Activated CD4-positive, alpha-beta T cell treated with anti-CD3 and anti-CD28 coated beads, Interleukin-2, amount 50 U/mL, for 48 hours (primary cell): Measurements from ENCODE around the gene MAP2K4.
"Not testable (repeated sequence)": the region's sequence is repeated elsewhere in the genome, so short reads cannot be mapped to it uniquely, and the experiment has no call there.

ENCODE experiments used
- DNase-seq, 2 experiments: peaks; one replicate each; pipeline ENCODE4 v3.0.0-alpha.2; 2020

Gene MAP2K4

DNA sequence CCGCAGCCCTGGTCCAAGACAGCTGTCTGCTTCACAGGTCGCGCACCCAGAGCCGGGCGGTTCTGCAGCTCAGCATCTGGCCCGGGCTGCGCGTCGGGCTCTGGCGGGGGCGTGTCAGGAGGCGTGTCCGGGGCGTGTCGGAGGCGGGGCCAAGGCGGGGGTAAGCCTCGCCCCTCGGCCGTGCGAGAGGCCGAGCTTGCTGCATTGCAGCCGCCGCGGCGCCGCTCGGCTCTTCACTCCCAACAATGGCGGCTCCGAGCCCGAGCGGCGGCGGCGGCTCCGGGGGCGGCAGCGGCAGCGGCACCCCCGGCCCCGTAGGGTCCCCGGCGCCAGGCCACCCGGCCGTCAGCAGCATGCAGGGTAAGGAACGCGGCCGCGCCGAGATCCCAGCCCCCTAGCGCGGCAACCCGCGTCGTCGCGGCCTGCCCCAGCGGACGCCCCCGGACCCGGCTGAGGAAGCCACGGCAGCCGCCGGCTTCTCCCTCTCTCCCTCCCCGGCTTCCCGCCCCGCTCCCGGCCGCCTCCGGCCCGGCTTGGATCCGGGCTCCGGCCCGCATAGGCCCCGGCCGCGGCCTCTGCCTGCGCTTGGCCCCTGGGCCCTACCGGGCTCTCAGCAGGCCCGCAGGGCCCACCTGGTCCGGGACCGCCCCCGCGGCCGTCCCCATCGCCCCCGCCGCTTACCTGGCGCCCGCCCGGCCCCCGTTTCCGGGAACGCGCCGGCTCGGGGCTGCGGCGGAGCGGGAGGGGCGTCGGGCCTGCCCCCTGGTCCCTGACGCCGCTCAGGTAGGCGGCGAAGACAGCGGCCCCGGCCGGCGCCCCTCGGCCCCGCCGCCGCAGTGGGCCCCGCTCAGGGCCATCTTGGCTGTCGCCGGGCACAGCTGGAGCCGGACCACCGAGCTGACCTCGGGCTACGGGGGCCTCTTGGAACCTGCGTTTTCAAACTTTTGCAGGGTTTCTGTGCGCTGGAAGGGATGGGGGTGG, at the start of gene MAP2K4:
MAP2K4 (plus strand) TSS at position 236 of the 981 bp plus-strand sequence; CDS start at position 246, 10 bp downstream.
- peak; percentile 94 to 95 for DNase-seq

DNA sequence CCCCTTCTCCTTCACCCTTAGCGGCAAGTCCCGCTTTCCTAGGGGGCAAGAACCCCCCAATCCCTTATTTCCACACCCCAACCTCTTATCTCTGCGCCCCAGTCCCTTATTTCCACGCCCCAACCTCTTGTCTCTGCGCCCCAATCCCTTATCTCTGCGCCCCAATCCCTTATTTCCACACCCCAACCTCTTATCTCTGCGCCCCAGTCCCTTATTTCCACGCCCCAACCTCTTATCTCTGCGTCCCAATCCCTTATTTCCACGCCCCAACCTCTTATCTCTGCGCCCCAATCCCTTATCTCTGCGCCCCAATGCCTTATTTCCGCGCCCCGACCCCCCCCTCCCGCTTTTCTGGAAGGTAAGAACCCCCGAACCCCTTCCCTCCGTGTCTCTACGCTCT, 47.9 kb upstream of the MAP2K4 start:
- not testable (repeated sequence) for DNase-seq

DNA sequence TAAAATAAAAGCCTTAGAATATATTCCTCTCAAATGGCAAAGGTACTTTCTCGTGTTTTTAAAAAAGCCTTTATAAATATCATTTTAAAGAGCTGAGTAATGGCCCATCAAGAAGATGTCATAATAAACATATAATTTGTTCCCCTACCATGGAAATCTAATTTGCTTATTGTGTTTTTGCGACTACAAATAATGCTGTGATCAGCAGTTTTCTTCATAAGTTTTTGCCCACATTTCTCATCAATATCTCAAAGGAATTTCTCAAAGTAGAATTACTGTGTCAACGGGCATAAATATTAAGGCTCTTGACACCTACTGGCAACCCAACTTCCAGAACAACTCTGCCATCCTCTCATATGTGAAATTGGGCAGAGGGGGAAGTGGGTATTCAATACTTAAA, 40.9 kb upstream of the MAP2K4 start:
- DNase-seq = no peak

DNA sequence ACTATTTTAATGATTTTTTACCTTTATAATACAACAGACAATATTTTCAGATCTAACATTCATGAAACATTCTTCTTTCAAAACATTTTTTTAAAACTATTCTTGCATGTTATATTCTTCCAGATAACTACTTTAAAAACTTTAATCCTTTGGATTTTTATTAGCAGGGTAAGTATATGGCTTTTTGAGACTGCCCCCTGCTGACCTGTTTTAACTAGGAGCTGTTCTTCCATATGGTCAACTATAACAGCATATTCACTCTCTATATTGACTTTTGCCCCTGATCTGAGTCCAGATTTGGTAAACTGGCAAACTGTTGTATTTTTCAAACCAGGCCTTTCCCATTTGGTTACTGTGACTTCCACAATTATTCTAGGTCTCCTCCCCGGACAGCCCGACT, 39.9 kb upstream of the MAP2K4 start:
- no peak for DNase-seq

DNA sequence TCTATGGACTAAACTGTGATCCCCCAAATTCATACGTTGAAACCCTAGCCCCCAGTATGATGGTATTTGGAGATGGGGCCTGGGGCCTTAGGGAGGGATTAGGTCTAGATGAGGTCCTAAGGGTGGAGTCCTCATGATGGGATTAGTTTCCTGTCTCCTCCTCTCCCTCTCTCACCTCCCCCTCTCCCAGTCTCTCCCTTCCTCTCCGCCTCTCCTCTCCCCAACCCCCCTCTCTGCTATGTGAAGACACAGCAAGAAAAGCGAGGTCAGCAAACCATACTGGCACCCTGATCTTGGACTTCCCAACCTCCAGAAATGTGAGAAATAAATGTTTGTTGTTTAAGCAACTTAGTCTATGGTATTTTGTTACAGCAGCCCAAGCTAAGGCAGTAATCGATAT, 38.8 kb upstream of the MAP2K4 start:
- DNase-seq = no peak

DNA sequence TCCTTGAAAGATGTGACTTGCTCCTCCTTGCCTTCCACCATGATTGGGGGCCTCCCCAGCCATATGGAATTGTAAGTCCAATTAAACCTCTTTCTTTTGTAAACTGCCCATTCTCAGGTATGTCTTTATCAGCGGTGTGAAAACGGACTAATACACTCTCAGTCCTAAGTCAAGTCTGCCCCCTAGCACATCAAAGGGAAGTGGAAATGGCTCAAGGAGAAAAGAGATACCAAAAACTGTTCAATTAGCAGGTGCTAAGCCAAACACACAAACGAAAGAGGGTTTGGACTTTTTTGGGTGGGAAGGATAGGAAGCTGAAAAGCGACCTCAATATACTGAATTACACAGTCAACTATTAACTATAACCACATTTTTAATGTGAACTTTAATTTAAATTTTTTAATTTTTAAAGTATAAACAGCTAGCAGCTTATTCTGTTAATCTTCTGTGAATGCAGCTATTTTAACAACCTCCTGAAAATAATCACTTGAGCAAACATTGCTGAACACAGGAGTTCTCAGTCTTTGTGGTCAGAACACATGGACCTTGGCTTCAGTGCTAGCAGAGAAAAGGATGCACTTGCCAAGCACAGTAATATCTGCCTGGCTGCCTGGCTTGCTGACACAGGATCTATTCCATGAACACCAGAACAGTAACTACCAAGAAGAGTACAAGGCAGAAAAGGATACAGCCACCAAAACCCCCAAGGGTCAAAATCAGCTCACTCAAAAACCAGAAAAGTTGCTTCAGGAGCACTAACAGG, 34.3 kb upstream of the MAP2K4 start:
- no peak for DNase-seq

DNA sequence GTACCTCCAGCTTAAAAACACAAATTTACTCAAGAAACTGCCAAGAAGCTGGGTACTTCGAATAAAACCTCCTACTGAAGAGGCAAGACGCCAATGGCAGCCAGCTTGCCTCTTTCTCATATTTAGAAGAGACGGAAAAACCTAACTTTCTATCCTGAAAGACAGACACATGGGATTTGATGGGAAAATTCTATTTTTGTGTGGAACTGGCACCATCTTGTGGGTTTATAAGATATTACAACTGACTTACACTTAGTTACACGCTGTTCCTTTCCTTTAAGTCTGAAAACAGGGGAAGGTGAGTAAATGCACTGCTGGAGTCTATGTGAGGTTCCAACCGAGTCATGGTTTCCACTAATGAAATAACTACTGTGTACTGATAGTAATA, 33.7 kb upstream of the MAP2K4 start:
- DNase-seq = no peak

DNA sequence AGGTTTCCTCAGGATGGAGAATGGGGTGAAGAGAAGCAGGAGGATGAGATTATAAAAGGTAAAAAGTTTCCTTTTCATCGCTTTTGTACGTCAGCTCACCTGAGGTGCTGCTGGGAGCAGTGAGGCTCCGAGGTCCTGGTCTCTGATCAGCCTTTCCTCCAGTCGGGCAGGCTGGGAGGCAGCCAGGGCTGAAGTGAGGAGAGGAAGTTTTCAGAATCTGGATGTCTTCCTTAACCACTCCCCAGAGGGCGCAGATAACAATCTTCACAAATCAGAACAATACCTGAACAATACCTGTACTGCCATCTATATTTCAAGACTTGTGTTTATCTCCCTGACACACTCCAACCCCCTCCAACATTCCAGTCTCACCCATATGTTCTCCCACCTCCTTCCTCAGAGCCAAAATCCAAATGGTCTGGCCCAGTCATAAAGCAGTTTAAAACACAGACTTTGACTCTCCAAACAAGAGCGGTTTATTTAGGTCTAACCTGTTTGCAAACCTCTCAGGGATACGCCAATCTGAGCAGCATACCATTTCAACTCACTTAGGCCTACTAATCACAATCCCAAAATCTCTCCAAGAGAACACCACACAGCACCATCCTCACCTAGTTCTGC, 30.2 kb upstream of the MAP2K4 start:
- no peak for DNase-seq

DNA sequence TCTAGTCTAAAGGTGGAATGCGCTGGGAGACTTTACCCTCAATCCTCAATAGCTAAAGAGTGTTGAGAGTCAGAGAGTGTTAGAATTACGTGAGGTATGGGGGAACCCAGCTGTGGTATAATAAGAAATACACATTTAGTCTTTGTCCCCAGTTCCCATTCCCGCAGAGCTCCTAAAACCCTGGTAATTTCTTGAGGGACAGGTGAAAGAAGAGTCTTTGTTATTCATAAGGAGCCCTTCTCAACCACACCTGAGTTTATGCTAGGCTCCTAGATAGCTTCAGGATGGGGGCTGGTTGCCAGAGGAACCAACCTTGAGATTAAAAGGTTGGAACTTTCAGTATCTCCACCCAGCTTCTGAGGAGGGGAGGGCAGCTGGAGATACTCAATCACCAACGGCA, 29.2 kb upstream of the MAP2K4 start:
- DNase-seq = no peak

DNA sequence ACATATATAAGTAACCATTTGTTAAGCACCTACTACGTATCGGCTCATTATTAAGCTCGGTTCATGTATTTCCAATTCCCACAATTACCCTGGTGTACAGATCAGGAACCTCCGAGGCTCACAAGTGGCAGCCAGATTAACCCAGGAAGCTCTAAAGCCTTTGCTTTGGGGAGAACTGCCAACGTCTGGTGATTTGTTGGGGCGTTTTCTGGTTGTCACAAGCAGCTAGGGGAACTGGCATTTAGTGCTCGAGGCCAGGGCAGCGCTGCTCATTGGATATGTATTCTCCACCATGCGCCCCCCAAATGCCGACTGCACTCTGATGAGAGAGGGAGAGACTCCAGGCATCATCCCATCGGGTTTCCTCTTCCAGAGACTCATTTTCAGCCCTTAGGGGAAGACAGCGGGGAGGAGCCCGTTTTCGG, 23.9 kb upstream of the MAP2K4 start:
- no peak for DNase-seq

DNA sequence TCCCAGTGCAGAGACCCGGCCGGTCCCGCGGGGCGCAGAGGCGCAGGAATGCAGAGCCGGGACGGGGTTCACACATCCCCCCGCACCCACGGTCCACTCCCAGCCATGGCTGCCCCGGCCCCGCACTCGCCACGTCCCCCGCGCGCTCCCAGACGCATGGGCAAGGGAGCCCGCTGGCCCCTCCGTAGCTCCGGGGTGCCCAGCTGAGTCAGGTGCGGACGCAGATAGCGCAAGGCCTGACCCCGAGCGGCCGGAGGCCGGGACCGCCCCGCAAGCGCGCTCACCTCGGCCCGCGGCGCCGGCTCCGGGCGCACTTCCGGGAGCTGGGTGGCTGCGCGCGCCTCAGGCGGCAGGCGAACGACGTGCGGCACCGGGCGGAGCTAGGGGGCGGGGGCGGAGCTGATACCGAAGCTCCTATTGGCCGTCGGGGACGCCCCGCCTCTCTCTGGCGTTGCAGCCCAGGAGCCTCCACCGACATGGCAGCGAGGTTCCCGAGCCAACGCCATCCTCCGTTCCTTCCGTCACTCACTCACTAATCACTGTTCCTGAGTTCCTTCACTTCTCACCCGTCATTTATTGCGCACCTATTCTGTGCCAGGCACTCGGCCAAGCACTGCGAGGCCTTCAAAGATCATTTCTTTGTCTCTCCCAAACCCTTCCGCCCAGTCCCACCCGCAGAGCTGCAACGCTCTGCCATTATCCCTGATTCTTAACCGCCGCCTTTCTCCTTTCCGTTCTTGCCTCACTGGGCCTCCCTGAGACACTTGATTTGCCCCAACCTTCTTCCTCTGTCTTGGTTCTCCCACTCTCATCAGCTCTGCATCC, 23.3 kb upstream of the MAP2K4 start, which contains the start of gene ZNF18:
ZNF18 (minus strand) TSS at position 329 of the 825 bp plus-strand sequence. CDS start 4,646 bp downstream, outside the sequence.
- peak; percentile 96 for DNase-seq

DNA sequence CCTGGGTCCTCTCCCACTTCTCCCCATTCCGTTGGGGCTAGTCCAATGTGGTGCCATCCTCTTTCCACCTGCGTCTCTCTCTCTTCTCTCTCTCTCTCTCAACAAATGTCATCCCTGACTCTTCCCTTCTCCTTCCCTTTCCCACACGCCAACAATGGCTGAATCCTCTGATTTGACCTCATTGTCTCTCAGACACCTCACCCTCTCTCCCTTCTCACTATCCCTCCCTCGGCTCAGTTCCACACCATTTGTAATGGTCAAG, 22.8 kb upstream of the MAP2K4 start:
- no peak for DNase-seq

DNA sequence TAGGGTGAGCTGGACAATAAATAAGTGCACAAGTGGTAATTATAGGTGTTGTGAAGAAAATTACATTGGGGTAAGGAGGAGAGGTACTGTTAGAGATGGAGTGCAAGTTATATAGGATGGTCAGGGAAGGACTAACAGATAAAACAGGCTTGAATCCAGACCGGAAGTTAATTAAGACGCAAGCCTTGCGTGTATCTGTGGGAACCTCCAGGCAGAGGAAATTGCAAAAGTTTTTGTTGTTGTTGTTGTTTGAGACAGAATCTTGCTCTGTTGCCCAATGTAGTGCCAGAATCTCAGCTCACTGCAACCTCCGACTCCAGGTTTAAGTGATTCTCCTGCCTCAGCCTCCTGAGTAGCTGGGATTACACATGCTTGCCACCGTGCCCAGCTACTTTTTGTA, 21.0 kb upstream of the MAP2K4 start:
- DNase-seq = no peak

DNA sequence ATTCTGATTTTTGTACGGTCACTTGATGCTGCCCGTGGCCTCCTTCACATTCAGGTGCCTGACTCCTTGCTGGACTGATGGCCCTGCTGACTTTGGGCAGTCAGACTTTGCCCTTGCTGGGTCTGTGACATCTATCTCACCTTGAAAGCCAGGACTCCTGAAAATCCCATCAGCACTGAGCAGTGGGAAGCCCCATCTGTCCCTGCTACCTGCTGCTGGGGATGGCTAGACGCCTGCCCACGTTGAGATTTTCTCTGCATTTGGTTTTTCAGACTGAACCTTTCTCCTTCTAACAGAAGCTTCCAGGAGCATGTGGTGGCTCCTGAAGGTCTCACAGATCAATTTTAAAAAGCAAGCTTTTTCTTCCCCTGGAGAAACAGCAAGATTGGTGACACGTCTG, 13.2 kb upstream of the MAP2K4 start:
- DNase-seq = no peak

DNA sequence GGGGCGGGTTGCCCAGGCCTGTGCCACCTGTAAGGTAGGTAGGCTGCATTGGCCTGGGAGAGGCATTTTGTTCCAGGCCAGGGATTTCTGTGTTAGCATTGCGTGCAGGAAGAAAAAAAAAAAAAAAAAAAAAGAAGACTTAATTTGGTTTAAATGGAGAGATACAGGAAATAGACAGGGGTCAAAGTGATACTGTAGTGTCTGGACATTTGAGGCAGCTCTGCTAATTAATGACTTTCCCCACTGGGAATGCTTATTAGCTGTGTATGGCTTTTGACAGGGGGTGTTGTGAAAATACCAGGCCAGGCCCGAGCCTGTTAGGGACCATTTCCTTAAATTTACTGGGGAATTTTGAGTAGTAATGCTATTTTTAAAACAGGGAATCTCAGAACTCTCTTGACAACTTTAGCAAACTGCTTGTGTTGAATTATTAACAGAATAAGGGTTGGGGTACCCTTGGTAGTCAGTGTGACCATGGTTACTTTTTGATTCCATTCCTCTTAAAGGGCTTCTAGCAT, 1.0 kb downstream of the MAP2K4 start:
- no peak for DNase-seq

DNA sequence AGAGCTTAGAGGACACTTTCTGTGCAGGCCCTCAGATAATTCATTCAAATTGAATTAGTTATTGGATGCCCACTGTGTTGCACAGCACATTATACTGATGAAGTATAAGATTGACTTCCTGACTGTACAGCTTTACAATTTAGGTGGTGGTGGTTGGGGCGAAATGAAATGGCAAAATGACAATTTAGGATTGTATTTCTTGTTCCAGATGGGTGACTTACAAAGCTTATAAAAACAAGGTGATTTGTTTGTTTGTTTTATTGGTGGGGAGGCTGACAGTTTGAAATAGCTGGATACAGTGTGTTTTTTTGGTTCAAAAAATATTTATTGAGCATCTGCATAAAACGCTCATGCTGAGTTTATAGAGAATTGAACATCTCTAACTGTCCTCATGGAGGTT, 1.6 kb downstream of the MAP2K4 start:
- no peak for DNase-seq

DNA sequence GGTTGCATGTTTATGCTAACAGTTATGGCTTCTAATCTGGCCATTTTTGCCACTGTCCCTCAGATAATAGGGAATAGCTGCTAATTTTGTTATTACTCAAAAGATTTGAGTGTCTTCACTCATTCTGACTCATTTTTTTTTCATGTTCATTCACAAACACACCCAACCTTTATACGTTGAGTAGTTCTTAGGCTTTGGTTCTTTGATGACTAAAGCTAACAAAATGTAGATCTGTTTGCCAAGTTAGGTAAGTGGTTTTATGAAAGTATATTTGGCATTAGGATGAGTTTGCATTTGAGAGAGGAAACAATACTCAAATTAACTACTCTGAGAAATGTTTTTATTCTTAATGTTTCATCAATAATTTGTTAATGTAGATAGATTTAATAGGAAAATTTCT, 3.6 kb downstream of the MAP2K4 start:
- no peak for DNase-seq

DNA sequence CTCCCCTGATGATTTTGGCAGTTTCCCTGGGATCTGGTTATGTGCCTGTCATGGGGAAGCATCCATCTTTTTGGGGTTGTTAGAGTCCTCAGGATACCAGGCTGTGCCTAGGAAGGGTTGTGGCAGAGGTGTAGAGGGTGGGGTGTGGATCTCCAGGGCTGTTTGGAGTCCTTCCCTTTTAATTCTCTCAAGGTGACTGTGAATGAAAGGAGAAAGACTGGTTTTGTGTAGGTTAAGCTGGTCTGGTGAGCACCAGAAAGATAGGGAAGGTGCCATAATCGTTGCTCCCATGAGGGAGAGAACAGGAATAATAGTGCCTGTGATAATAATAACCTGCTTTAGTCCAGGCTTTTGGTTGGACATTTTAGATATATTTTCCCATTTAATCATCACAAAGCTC, 7.0 kb downstream of the MAP2K4 start:
- DNase-seq = no peak

DNA sequence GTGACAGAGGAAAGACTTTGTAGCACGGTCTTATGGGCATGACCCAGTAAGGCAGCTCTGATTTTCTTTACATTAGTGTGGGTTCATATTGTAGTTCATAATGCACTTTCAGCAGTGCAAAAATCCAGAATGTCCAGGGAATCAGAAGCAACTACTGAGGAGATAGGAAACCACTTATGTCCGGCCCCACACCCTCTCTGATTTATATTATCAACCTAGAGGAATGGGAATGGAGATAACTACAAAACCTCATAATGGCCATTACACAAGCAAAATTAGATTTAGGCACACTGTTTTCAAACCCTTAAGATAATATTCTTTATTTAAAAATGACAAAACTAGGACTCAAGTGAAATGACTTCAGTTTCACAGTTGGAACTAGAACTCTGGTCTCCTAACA, 7.9 kb downstream of the MAP2K4 start:
- DNase-seq = no peak

DNA sequence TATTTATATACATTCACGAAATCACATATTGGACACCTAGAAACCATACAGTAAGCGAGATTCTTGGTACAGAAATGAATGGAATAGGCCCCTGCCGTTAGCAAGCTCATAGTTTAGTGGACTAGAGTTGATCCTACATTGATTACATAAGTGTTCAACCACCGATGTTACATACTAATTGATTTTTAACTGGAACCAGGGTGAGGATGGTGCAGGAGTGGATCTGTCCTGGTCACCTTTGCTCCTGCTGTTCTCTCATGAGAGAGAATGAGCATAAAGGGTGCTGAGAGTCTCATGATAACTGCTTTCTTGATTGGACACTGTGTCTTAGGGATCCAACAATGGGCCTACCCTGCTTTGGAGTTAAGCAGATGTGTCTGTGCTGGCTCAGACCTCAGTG, 13.9 kb downstream of the MAP2K4 start:
- no peak for DNase-seq

DNA sequence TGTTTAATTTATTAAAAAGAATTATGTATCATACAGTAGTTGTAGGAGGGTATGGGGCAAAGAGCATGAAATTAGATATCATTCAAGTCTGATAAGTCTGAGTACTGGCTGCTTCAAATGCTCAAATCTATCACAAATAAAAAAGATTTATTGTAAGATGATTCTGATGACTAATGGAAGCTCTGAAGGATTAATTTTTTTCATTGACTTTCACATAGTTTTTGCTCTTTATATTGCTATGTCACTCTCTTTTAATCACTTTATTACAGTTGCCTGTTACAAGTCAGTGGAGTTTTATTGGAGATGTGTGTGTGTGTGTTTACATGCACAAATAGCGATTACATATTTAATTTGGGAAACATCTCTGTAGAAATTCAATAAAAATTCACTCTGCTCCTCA, 15.0 kb downstream of the MAP2K4 start:
- DNase-seq = no peak

DNA sequence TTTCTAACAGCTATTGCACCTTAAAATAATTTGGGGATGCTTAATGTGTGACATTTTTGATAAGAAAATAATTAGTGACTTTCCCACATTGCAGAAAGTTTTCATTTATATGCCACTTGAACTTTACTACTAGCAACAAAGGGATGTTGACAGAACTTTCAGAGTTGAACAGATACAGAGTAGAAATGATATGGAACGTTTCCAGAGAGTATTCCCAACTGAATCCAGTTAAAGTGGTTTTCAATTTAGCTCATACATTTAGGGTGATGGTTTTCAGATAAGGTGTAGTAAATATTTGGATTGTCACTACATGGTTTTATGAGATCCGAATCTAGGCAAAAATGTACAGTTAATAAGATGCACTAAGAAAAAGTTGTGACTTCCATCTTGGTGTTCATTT, 17.3 kb downstream of the MAP2K4 start:
- DNase-seq = no peak

DNA sequence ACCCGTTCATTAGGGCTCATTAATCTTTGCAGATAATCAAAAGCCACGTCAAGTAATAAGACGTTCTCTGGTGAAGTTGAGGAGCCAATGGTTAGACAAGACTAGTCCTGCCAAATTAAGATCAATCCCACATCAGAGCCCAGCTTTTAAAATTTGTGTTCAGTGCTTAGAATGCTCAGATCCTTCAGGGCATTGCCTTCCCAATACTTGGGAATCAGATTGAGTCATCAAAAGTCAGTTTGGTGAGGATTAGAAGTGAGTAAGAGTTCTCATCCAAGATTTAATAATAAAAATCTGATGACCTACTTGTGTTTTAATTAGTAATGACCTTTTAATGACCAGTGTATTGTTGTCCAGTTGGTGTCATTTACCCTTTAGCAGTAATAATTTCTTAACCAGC, 19.8 kb downstream of the MAP2K4 start:
- no peak for DNase-seq
